ENCODE results near the gene CFAP65.

GRCh38 chr2:218954541-218955300, 86.6 kb downstream of the CFAP65 start:
- no peak for TF ChIP-seq PAX5 (IDR thresholded peaks at IDR 0.05; ENCODE audit: insufficient read depth, low read length, severe bottlenecking)
- TF ChIP-seq TAF1 (IDR thresholded peaks at IDR 0.05; ENCODE audit: low read depth, low read length), result no peak
- no peak for TF ChIP-seq POLR2A (IDR thresholded peaks at IDR 0.05; ENCODE audit: low read depth, low read length)
- no peak for TF ChIP-seq POU2F2 (IDR thresholded peaks at IDR 0.05; ENCODE audit: low read depth, low read length)
